ENCODE data around the gene STK32C. TPM values are rescaled to one million over a fixed set of nuclear protein-coding genes. Genes with fewer than 3 reads are reported as not detected.

STK32C gene
- total and polyA plus RNA-seq, 7 donors = 3.6 to 11.7 (median 6.6) TPM

DNA sequence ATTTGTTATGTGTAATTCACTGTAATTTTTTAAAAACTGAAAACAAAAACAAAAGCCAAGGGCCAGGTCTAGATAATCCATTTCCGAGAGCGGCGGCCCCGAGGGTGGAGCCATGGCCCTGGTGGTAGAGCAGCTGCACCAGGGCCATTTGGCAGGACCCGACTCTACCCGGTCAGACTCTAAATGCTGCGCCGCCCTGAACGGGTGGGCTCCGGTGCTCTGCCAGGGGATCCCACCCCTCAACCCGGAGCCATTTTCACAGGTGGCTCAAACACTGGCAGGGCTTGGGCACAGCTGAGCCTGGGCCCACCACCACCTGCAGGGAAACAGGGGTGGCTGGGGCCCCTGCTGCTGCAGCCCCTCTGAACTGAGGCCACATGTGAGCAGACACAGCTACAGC lies 64.1 kb downstream of the STK32C start:
- Histone ChIP-seq H3K4me3 (no peak overlapping the region), H3K27me3 (ENCODE audit: insufficient read depth in 3 of 3, low read length in 2 of 3) (peaks cover 0 to 11% (median 0%) of the 10 kb centered on the region in 3 donors), H3K4me1 (no peaks in the 10 kb centered on the region), H3K9me3 (no peaks in the 10 kb centered on the region), H3K27ac (no peak overlapping the region), H3K36me3 (ENCODE audit: insufficient read depth in 1 of 2, low read depth in 1 of 2) (no peaks in the 10 kb centered on the region)
- 47 to 63% (median 48%) methylated on average over 11 of the region's 11 CpGs for WGBS, 3 donors
- TF ChIP-seq, protein P1, sequence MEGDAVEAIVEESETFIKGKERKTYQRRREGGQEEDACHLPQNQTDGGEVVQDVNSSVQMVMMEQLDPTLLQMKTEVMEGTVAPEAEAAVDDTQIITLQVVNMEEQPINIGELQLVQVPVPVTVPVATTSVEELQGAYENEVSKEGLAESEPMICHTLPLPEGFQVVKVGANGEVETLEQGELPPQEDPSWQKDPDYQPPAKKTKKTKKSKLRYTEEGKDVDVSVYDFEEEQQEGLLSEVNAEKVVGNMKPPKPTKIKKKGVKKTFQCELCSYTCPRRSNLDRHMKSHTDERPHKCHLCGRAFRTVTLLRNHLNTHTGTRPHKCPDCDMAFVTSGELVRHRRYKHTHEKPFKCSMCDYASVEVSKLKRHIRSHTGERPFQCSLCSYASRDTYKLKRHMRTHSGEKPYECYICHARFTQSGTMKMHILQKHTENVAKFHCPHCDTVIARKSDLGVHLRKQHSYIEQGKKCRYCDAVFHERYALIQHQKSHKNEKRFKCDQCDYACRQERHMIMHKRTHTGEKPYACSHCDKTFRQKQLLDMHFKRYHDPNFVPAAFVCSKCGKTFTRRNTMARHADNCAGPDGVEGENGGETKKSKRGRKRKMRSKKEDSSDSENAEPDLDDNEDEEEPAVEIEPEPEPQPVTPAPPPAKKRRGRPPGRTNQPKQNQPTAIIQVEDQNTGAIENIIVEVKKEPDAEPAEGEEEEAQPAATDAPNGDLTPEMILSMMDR (IDR thresholded peaks at IDR 0.05) = no peak
- DNase-seq (no peak), ATAC-seq (no peak)
- intact Hi-C loops (cut with DNase I) = no loop called here

DNA sequence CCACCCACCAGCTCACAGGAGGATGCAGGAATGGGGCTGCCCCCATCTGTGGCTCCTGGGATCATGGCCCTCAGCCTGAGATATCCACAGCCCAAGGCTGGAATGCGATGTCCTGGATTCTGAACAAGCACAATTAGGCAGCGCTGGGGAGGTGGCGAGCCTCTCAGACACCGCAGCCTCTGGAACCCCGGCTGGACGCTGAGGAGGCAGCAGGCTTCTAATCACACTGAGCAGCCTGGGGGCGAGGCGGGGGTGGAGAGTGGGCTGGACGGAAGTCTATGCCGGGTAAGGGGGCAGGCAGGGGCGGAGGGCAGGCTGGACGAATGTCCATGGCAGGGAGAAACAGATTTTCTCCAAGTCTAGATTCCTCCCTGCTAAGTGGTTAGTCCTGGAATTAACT lies 64.6 kb downstream of the STK32C start:
- ATAC-seq = no peak
- Histone ChIP-seq H3K27me3 (ENCODE audit: insufficient read depth in 3 of 3, low read length in 2 of 3) (peaks cover 0 to 8% (median 0%) of the 10 kb centered on the region in 3 donors), H3K36me3 (ENCODE audit: insufficient read depth in 1 of 2, low read depth in 1 of 2) (no peaks in the 10 kb centered on the region), H3K9me3 (no peaks in the 10 kb centered on the region), H3K4me3 (no peak overlapping the region), H3K4me1 (no peaks in the 10 kb centered on the region), H3K27ac (no peak overlapping the region)
- WGBS, 3 donors = 41 to 71% (median 62%) methylated on average over 12 of the region's 12 CpGs
- intact Hi-C loops (cut with DNase I) = no loop called here
- TF ChIP-seq, protein P1 (IDR thresholded peaks at IDR 0.05) = no peak
- DNase-seq = no peak

DNA sequence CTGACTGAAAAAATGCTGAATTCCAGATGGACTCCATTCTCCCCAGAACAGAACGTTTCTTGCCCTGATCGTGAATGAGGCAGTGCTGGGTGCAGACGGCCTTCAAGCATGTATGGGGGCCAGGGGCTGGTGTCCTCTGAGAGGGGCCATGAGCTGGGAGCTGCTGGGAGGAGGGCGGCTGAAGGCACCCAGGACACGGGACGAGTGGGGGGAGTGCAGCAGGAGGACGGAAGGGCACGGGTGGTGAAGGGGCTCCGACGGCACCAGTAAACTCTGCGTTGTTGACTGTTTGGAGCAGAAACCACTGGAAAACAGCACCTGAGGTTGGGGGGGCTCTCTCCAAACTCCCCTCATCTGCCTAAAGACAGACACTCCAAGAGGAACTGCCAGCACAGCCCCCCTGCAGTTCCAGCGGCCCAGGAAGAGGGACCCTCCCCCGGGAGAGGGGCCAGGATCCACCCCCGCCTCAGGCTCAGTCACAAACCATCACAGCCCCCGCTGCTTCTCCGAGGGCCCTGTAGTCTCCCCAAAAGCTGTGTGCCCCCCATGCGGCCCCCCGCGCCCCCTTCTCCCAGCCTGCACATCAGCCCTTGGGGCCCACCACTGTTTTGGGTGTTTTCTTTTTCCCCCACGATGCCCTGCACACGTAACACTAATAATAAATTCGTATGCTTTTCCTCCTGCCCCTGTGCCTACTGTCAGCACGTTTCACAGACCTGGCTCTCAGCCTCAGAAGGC lies 65.5 kb downstream of the STK32C start:
- no peaks in the 10 kb centered on the region for H3K9me3 ChIP-seq
- no peaks in the 10 kb centered on the region for H3K36me3 ChIP-seq (ENCODE audit: insufficient read depth in 1 of 2, low read depth in 1 of 2)
- DNase-seq (no peak), ATAC-seq (no peak)
- H3K4me1 ChIP-seq = no peaks in the 10 kb centered on the region
- 79 to 85% (median 84%) methylated on average over 16 to 23 of the region's 23 CpGs for WGBS, 3 donors
- intact Hi-C loops (cut with DNase I) = no loop called here
- H3K4me3 ChIP-seq = no peak overlapping the region
- no peaks in the 10 kb centered on the region for H3K27me3 ChIP-seq (ENCODE audit: insufficient read depth in 3 of 3, low read length in 2 of 3)
- no peak overlapping the region for H3K27ac ChIP-seq
- TF ChIP-seq, protein P1 (IDR thresholded peaks at IDR 0.05) = no peak

DNA sequence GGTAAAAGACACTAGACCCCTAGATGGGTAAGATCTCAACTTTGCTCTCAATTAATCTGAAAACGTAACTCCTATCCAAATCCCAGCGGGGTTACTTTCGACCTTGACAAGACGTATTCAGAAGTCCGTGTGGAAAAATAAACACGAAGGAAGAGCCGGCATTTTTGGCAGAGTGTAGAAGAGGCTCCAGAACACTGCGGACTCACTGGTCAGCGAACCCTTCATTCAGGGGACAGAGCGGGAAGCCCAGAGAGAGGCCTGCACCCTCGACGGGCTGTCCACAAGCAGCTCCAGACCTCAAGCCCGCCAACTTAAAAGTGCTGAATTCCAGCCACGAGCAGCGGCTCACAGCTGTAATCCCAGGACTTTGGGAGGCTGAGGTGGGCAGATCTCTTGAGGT lies 66.3 kb downstream of the STK32C start:
- intact Hi-C loops (cut with DNase I) = no loop called here
- Histone ChIP-seq H3K4me3 (no peak overlapping the region), H3K27me3 (ENCODE audit: insufficient read depth in 3 of 3, low read length in 2 of 3) (no peaks in the 10 kb centered on the region), H3K36me3 (ENCODE audit: insufficient read depth in 1 of 2, low read depth in 1 of 2) (no peaks in the 10 kb centered on the region), H3K4me1 (no peaks in the 10 kb centered on the region), H3K9me3 (no peaks in the 10 kb centered on the region), H3K27ac (no peak overlapping the region)
- DNase-seq (no peak), ATAC-seq (no peak)
- TF ChIP-seq, protein P1 (IDR thresholded peaks at IDR 0.05) = no peak
- 46 to 57% (median 57%) methylated on average over 15 of the region's 15 CpGs for WGBS, 3 donors

DNA sequence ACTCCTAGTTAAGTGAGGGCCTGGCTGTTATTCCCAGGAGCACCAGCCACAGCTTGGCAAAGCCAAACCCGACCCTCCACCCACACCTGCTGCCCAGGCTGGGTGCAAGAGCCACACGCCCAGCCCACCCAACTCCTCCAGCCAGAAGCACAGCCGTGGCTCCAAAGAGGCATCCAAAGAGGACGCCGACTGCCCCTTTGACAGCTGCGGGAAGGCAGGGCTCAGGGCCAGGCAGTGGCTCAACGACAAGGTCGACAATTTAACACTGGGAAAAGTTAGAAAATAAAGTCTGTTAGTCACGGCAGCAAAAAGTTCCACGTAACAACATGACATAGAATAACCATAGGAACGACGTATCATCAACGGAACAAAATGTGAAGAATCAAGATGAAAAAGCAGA lies 66.7 kb downstream of the STK32C start:
- TF ChIP-seq, protein P1 (IDR thresholded peaks at IDR 0.05) = no peak
- 31 to 55% (median 41%) methylated on average over 13 of the region's 13 CpGs for WGBS, 3 donors
- Histone ChIP-seq H3K27me3 (ENCODE audit: insufficient read depth in 3 of 3, low read length in 2 of 3) (no peaks in the 10 kb centered on the region), H3K4me1 (no peaks in the 10 kb centered on the region), H3K27ac (no peak overlapping the region), H3K36me3 (ENCODE audit: insufficient read depth in 1 of 2, low read depth in 1 of 2) (no peaks in the 10 kb centered on the region), H3K9me3 (no peaks in the 10 kb centered on the region), H3K4me3 (no peak overlapping the region)
- intact Hi-C loops (cut with DNase I) = no loop called here
- ATAC-seq = no peak
- no peak for DNase-seq
